ENCODE measurements around the gene DDX52.
"Not testable (repeated sequence)": the region's sequence is repeated elsewhere in the genome, so short reads cannot be mapped to it uniquely, and the experiment has no call there.

Gene DDX52

DNA sequence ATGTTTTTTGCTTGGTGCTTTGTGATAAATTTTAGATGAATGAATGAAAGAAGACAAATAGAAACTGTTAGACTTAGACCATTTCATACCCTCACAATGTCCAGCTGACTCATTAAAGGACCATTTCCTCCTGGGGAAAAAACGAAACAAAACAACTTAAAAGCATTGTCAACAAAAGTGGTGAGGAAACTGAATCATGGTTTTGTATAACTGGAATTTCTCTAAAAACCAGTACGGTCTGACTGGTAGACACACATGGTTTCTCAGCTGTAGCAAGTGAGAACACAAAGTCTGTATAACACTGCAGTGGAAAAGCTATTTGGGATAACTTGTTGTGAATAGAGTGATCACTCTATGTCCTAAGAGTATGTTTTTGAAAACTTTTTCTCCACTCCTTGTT, 5.3 kb upstream of the DDX52 start:
- Histone ChIP-seq H3K9ac (ENCODE audit: low read length) (no peak overlapping the region), H3K36me3 (ENCODE audit: control insufficient read depth, insufficient read depth, low read length, severe bottlenecking) (no peaks in the 10 kb centered on the region), H3K27me3 (replicated peaks; ENCODE audit: control insufficient read depth, insufficient read depth, low read length) (peaks cover 12% of the 10 kb centered on the region), H3K4me3 (ENCODE audit: low read length) (peak overlapping the region; percentile 38), H3K4me1 (ENCODE audit: control insufficient read depth, insufficient read depth, low read length) (peaks cover 11% of the 10 kb centered on the region), H3K9me3 (ENCODE audit: control insufficient read depth, low read length) (no peaks in the 10 kb centered on the region)
- peak; percentile 56 for DNase-seq (ENCODE audit: low read depth)

DNA sequence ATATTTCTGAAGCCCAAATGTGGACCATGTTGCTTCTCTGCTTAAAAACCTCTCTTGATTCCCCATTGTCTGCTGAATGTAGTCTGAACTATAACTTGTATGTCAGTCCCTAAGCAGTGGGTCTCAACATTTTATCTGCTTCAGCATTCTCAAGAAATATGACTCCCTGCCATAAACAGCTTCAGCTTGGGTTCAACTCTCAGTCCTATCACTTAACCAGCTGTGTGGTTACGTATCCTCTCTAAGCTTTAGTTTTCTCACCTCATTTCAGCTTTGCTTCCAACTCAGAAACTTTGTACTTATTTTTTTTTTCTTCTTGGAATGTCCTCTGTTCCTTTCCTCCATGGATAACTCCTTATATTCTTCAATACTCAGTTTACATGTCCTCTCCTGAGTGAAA, 4.6 kb upstream of the DDX52 start:
- H3K4me1 ChIP-seq (ENCODE audit: control insufficient read depth, insufficient read depth, low read length) = peaks cover 12% of the 10 kb centered on the region
- H3K9ac ChIP-seq (ENCODE audit: low read length) = no peak overlapping the region
- H3K4me3 ChIP-seq (ENCODE audit: low read length) = no peak overlapping the region
- peaks cover 12% of the 10 kb centered on the region for H3K27me3 ChIP-seq (replicated peaks; ENCODE audit: control insufficient read depth, insufficient read depth, low read length)
- no peak for DNase-seq (ENCODE audit: low read depth)
- no peaks in the 10 kb centered on the region for H3K9me3 ChIP-seq (ENCODE audit: control insufficient read depth, low read length)
- no peaks in the 10 kb centered on the region for H3K36me3 ChIP-seq (ENCODE audit: control insufficient read depth, insufficient read depth, low read length, severe bottlenecking)

DNA sequence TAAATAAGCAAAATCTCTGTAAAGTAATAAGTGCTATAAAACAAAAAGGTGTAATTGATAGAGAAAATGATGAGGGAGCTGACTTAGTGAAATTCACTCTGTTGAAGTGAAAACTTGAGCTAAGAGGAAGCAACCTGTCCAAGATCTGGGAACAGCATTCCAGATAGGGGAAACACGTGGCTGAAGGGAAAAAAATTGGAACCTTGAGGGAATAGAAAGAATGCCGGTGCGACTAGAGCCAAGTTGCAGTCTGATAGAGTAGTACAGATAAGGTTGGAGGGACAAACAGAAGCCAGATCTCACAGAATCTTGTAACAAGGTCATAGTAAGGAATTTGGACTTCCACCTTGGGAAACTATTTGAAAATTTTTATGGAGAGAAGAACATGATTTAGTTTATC, 623 bp upstream of the DDX52 start:
- Histone ChIP-seq H3K36me3 (ENCODE audit: control insufficient read depth, insufficient read depth, low read length, severe bottlenecking) (peaks cover 8% of the 10 kb centered on the region), H3K9me3 (ENCODE audit: control insufficient read depth, low read length) (no peaks in the 10 kb centered on the region), H3K4me3 (ENCODE audit: low read length) (peak overlapping the region; percentile 94), H3K4me1 (ENCODE audit: control insufficient read depth, insufficient read depth, low read length) (peaks cover 19% of the 10 kb centered on the region), H3K27me3 (replicated peaks; ENCODE audit: control insufficient read depth, insufficient read depth, low read length) (peaks cover 12% of the 10 kb centered on the region), H3K9ac (ENCODE audit: low read length) (peak overlapping the region; percentile 96)
- peak; percentile 14 for DNase-seq (ENCODE audit: low read depth)

DNA sequence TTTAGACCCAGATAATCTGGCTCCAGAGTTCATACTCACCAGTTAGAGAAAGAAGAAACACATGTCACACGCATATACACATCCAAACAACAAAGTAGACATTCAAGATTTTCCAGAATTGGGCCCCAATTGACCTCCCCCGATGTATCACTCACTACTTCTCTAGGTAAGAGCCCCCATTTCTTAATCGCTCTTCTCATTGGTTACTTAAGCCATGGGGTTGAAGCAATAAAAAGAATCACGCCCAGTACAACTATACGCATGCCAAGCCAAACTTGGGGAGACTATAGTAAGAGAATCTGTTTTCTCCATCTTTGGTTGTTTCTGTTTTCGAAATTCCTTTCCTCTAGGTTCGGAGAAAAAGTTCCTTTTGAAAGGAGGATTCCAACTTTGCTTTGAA, 565 bp downstream of the DDX52 start:
- Histone ChIP-seq H3K36me3 (ENCODE audit: control insufficient read depth, insufficient read depth, low read length, severe bottlenecking) (peaks cover 15% of the 10 kb centered on the region), H3K27me3 (replicated peaks; ENCODE audit: control insufficient read depth, insufficient read depth, low read length) (peaks cover 12% of the 10 kb centered on the region), H3K9me3 (ENCODE audit: control insufficient read depth, low read length) (no peaks in the 10 kb centered on the region), H3K9ac (ENCODE audit: low read length) (peak overlapping the region; percentile 96), H3K4me1 (ENCODE audit: control insufficient read depth, insufficient read depth, low read length) (peaks cover 17% of the 10 kb centered on the region), H3K4me3 (ENCODE audit: low read length) (peak overlapping the region; percentile 94)
- peak; percentile 73 for DNase-seq (ENCODE audit: low read depth)

DNA sequence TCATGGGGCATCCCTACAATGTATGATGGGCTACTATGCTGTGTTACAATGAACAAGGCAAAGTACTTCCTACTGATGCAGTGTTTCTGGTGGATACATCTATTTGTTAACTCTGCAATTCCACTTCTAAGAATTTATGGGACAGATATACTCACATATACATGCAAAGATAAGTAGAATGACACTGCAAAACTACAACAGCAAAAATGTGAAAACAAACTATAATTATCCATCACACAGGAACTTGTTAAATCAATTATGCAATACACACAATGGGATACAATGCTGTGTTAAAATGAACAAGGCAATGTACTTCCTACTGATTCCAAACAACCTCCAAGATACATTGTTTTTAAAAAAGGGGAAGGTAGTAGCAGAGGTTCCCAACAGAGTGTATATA, 3.2 kb downstream of the DDX52 start:
- no peak for DNase-seq (ENCODE audit: low read depth)
- Histone ChIP-seq H3K36me3 (ENCODE audit: control insufficient read depth, insufficient read depth, low read length, severe bottlenecking) (peaks cover 23% of the 10 kb centered on the region), H3K4me3 (ENCODE audit: low read length) (no peak overlapping the region)

DNA sequence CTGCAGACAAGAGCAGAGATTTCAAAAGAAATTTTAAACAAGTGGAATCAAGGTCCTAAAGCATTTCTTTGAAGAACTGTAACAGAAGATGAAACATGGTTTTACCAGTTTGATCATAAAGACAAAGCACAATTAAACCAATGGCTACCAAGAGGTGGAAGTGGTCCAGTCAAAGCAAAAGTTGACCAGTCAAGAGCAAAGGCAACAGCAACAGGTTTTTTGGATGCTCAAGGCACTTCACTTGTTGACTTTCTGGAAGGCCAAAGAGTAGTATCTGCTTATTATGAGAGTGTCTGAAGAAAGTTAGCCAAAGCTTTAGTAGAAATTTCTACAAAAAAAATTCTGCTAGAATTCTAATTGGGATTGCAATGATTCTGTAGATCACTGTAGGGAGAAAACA, 5.3 kb downstream of the DDX52 start:
- Histone ChIP-seq H3K36me3 (ENCODE audit: control insufficient read depth, insufficient read depth, low read length, severe bottlenecking) (peaks cover 30% of the 10 kb centered on the region), H3K9ac (ENCODE audit: low read length) (no peak overlapping the region), H3K4me1 (ENCODE audit: control insufficient read depth, insufficient read depth, low read length) (peaks cover 9% of the 10 kb centered on the region), H3K4me3 (ENCODE audit: low read length) (no peak overlapping the region), H3K9me3 (ENCODE audit: control insufficient read depth, low read length) (no peaks in the 10 kb centered on the region), H3K27me3 (replicated peaks; ENCODE audit: control insufficient read depth, insufficient read depth, low read length) (no peaks in the 10 kb centered on the region)
- DNase-seq (ENCODE audit: low read depth) = no peak

More for the DNA sequence above, 3.2 kb downstream of the DDX52 start:
- Histone ChIP-seq H3K9ac (ENCODE audit: low read length) (no peak overlapping the region), H3K9me3 (ENCODE audit: control insufficient read depth, low read length) (no peaks in the 10 kb centered on the region), H3K27me3 (replicated peaks; ENCODE audit: control insufficient read depth, insufficient read depth, low read length) (no peaks in the 10 kb centered on the region), H3K4me1 (ENCODE audit: control insufficient read depth, insufficient read depth, low read length) (peaks cover 17% of the 10 kb centered on the region)

DNA sequence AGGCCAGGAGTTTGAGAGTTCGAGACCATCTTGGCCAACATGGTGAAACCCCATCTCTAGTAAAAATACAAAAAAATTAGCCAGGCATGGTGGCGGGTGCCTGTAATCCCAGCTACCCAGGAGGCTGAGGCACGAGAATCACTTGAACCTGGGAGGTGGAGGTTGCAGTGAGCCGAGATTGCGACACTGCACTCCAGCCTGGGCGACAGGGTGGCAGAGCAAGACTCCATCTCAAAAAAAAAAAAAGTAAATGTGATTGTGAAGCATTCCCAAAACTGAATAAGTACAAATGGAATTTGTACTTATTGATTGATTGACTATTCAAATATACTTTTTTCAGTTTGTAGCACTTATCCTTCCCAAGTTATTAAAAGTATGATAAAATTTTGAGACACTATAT, 26.8 kb downstream of the DDX52 start:
- H3K4me3 ChIP-seq (ENCODE audit: low read length); H3K27me3 ChIP-seq (replicated peaks; ENCODE audit: control insufficient read depth, insufficient read depth, low read length); H3K4me1 ChIP-seq (ENCODE audit: control insufficient read depth, insufficient read depth, low read length); H3K9ac ChIP-seq (ENCODE audit: low read length); H3K9me3 ChIP-seq (ENCODE audit: control insufficient read depth, low read length); DNase-seq (ENCODE audit: low read depth): not testable (repeated sequence)
- H3K36me3 ChIP-seq (ENCODE audit: control insufficient read depth, insufficient read depth, low read length, severe bottlenecking) = peaks cover 82% of the 10 kb centered on the region

DNA sequence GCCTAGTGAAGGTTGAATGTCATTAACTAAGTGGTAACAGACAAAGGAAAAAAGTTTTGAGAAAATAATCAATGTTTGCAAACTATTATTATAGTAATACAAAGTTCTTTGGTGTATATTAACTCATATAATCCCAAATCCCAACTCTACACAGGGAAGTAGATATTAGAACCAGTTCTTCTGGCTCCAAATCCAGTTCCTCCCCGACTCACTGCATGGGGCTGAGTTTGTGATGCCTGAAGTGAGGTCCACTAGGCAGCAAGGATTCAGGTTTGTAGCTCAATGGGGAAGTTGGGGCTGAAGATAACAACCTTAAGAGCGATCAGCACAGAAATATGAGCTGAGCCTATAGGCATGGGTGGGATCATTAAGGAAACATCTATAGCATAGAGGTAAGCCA, 28.4 kb downstream of the DDX52 start:
- Histone ChIP-seq H3K4me3 (ENCODE audit: low read length) (no peak overlapping the region), H3K36me3 (ENCODE audit: control insufficient read depth, insufficient read depth, low read length, severe bottlenecking) (peaks cover 66% of the 10 kb centered on the region), H3K27me3 (replicated peaks; ENCODE audit: control insufficient read depth, insufficient read depth, low read length) (no peaks in the 10 kb centered on the region), H3K4me1 (ENCODE audit: control insufficient read depth, insufficient read depth, low read length) (peaks cover 7% of the 10 kb centered on the region), H3K9ac (ENCODE audit: low read length) (no peak overlapping the region), H3K9me3 (ENCODE audit: control insufficient read depth, low read length) (no peaks in the 10 kb centered on the region)
- no peak for DNase-seq (ENCODE audit: low read depth)

DNA sequence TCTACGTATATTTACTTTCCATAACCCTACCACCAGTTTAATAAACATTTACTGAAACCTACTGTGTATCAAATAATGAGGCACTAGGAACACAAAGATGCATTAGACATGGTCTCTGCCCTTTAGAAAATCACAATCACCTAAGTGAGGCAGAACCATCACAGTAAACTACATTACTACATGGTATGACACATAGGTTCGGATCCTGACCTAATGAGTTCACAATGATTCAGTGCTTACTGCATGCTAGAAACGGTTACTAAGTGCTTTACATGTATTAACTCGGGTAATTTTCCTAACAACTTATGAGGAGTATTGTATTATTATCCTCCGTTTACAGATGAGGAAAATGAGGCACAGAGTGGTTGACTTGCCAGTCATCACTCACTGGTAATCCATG, 28.9 kb downstream of the DDX52 start:
- H3K36me3 ChIP-seq (ENCODE audit: control insufficient read depth, insufficient read depth, low read length, severe bottlenecking) = peaks cover 62% of the 10 kb centered on the region
- DNase-seq (ENCODE audit: low read depth) = peak; percentile 54
- H3K4me3 ChIP-seq (ENCODE audit: low read length) = no peak overlapping the region

DNA sequence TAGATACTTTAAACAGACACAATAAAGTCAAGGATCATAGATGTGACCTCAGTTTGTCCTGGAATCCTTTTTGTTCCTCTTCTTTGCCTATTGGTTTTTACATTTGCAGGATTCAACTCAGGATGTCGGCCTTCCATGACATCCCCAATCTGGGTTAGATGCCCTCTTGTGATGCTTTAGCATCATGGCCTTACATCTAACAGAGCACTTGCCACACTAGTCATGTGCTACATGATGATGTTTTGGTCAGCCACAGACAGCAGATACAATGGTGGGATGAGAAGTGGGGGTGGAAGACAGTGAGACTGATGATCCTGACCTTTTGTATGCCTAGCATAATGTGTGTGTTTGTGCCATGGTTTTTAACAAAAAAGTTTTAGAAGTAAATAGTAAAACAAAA, 32.3 kb downstream of the DDX52 start:
- peaks cover 36% of the 10 kb centered on the region for H3K36me3 ChIP-seq (ENCODE audit: control insufficient read depth, insufficient read depth, low read length, severe bottlenecking)
- no peak for DNase-seq (ENCODE audit: low read depth)
- peaks cover 27% of the 10 kb centered on the region for H3K4me1 ChIP-seq (ENCODE audit: control insufficient read depth, insufficient read depth, low read length)
- no peak overlapping the region for H3K4me3 ChIP-seq (ENCODE audit: low read length)
- no peaks in the 10 kb centered on the region for H3K27me3 ChIP-seq (replicated peaks; ENCODE audit: control insufficient read depth, insufficient read depth, low read length)
- no peak overlapping the region for H3K9ac ChIP-seq (ENCODE audit: low read length)
- no peaks in the 10 kb centered on the region for H3K9me3 ChIP-seq (ENCODE audit: control insufficient read depth, low read length)

More for the DNA sequence above, 28.9 kb downstream of the DDX52 start:
- H3K9me3 ChIP-seq (ENCODE audit: control insufficient read depth, low read length) = no peaks in the 10 kb centered on the region
- no peaks in the 10 kb centered on the region for H3K27me3 ChIP-seq (replicated peaks; ENCODE audit: control insufficient read depth, insufficient read depth, low read length)
- no peak overlapping the region for H3K9ac ChIP-seq (ENCODE audit: low read length)
- H3K4me1 ChIP-seq (ENCODE audit: control insufficient read depth, insufficient read depth, low read length) = peaks cover 10% of the 10 kb centered on the region

DNA sequence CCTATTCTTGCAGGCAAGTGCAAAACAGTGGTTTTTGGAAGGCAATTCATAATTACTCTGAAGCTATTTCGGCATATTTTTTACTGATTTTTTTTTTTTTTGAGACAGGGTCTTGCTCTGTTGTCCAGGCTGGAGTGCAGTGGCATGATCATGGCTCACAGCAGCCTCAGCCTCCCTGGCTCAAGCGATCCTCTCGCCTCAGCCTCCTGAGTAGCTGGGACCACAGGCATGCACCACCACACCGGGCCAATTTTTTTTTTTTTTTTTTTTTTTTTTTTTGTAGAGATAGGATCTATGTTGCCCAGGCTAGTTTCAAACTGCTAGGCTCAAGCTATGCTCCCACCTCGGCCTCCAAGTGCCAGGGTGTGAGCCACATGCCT, 33.2 kb downstream of the DDX52 start:
- H3K4me1 ChIP-seq (ENCODE audit: control insufficient read depth, insufficient read depth, low read length) = peaks cover 33% of the 10 kb centered on the region
- not testable (repeated sequence) for DNase-seq (ENCODE audit: low read depth); H3K27me3 ChIP-seq (replicated peaks; ENCODE audit: control insufficient read depth, insufficient read depth, low read length); H3K9me3 ChIP-seq (ENCODE audit: control insufficient read depth, low read length)
- peak overlapping the region; percentile 96 for H3K9ac ChIP-seq (ENCODE audit: low read length)
- peak overlapping the region; percentile 93 for H3K4me3 ChIP-seq (ENCODE audit: low read length)
- peaks cover 27% of the 10 kb centered on the region for H3K36me3 ChIP-seq (ENCODE audit: control insufficient read depth, insufficient read depth, low read length, severe bottlenecking)
